Left renal pelvis (tissue), 4 donors: ENCODE results near the gene ENPP3. TPM values are rescaled to one million over a fixed set of nuclear protein-coding genes. Genes with fewer than 3 reads are reported as not detected.

Experiments
- DNase-seq, 4 donors: peaks; one replicate each; pipeline ENCODE4 v3.0.0-alpha.2; 2013; ENCODE audit warnings: low read depth in 4 of 4, low spot score in 3 of 4
- polyA plus RNA-seq, 4 donors: library from polyadenylated mRNA; unstranded; fragments of 120-200 nt; gene quantifications; one replicate each; pipeline ENCODE4 v1.2.1, GENCODE V29; 2013; ENCODE audit not compliant: insufficient read length in 4 of 4

Gene ENPP3
- polyA plus RNA-seq: 1 to 10 TPM; 1.5 to 9.2 (median 8.2) TPM

GRCh38 chr6:131636880-131637792 is at the start of gene ENPP3:
TSS of gene ENPP3 (plus strand) at chr6:131637302. CDS start at chr6:131637385, 83 bp downstream.
- DNase-seq: no peak

- DNase-seq: no peak
Observed at GRCh38 chr6:131587909-131588308, 49.2 kb upstream of the ENPP3 start.

- no peak for DNase-seq
Observed at GRCh38 chr6:131588643-131589042, 48.5 kb upstream of the ENPP3 start.

GRCh38 chr6:131592935-131593334 is 44.2 kb upstream of the ENPP3 start:
- DNase-seq: no peak

- DNase-seq: no peak
Observed at GRCh38 chr6:131594074-131594473, 43.0 kb upstream of the ENPP3 start.

GRCh38 chr6:131597446-131597845 is 39.7 kb upstream of the ENPP3 start:
- DNase-seq: no peak

- no peak for DNase-seq
Observed at GRCh38 chr6:131600716-131601115, 36.4 kb upstream of the ENPP3 start.

GRCh38 chr6:131602781-131603312 is 34.3 kb upstream of the ENPP3 start:
- no peak for DNase-seq

GRCh38 chr6:131613296-131613925 is 23.7 kb upstream of the ENPP3 start:
- no peak for DNase-seq

- no peak for DNase-seq
Observed at GRCh38 chr6:131615275-131615674, 21.8 kb upstream of the ENPP3 start.

- DNase-seq: peak; percentile 85 to 90 (median 88)
Observed at GRCh38 chr6:131627724-131628682, 9.1 kb upstream of the ENPP3 start, which contains the start of gene MED23. TSS of gene MED23 (minus strand) at chr6:131628242. CDS start at chr6:131628049, 193 bp downstream.

GRCh38 chr6:131628726-131629125 is 8.4 kb upstream of the ENPP3 start:
- DNase-seq: no peak

- no peak for DNase-seq
Observed at GRCh38 chr6:131629651-131630050, 7.5 kb upstream of the ENPP3 start.

GRCh38 chr6:131631625-131632289 is 5.3 kb upstream of the ENPP3 start:
- no peak for DNase-seq

GRCh38 chr6:131635384-131636340 is 1.4 kb upstream of the ENPP3 start:
- DNase-seq: no peak

GRCh38 chr6:131638013-131638412 is 911 bp downstream of the ENPP3 start:
- no peak for DNase-seq

- DNase-seq: no peak
Observed at GRCh38 chr6:131640100-131640499, 3.0 kb downstream of the ENPP3 start.

- no peak for DNase-seq
Observed at GRCh38 chr6:131640576-131640975, 3.5 kb downstream of the ENPP3 start.

- no peak for DNase-seq
Observed at GRCh38 chr6:131641554-131641953, 4.5 kb downstream of the ENPP3 start.
